Activated T-cell treated with anti-CD3 and anti-CD28 coated beads for 4 hours (primary cell): Measurements from ENCODE around the gene CTNNA1.
"Not testable (repeated sequence)": the region's sequence is repeated elsewhere in the genome, so short reads cannot be mapped to it uniquely, and the experiment has no call there.

Experiments
- DNase-seq: peaks from one replicate; pipeline ENCODE4 v3.0.0-alpha.2; 2020

Gene CTNNA1

DNA sequence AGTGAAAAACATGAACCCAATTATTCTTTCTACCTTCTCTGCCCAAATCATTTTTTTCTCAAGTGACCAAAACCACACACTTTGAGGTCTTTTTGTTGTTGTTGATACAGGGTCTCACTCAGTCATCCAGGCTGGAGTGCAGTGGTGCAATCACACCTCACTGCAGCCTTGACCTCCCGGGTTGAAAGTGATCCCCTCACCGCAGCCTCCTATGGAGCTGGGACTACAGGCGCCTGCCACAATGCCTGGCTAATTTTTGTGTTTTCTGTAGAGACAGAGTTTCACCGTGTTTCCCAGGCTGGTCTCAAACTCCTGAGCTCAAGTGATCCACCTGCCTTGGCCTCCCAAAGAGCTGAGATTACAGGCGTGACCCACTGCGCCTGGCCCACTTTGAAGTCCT, 8.4 kb downstream of the CTNNA1 start:
- not testable (repeated sequence) for DNase-seq

GRCh38 chr5:138762110-138762509, 8.9 kb downstream of the CTNNA1 start:
- DNase-seq: no peak

DNA sequence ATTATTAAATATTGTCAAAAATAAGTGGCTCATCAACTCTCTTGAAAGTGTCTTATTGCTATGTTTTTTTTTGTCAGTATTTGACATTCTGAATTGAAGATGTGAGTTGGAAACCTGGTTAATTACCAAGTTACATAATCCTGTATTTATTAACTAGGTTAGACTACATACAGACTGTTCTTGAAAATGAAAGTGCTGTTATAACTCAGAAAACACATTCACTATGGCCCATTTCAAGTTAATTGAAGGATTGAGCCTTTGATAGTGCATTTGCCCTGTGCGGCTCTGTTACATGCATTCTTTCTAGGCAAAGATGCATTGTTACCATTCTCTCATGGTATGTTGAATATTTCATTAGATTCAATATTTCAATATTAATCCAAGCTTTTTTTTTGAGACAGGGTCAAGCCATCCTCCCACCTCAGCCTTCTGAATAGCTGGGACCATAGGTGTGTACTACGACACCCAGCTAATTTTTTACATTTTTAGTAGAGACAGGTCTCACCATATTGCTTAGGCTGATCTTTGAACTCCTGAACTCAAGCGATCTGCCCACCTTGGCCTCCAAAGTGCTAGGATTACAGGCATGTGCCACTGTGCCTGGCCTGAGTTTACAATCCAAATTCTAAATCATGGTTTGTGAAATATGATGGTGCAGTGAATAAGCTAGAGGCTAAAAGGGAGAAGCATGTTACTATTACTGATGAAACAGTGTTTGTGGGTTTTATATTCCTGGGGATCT, 10.0 kb downstream of the CTNNA1 start:
- DNase-seq: no peak

- DNase-seq: no peak
Measured at GRCh38 chr5:138770291-138770690, 17.1 kb downstream of the CTNNA1 start.

GRCh38 chr5:138770977-138771376, 17.8 kb downstream of the CTNNA1 start:
- no peak for DNase-seq

- no peak for DNase-seq
Measured at GRCh38 chr5:138772986-138773594, 19.9 kb downstream of the CTNNA1 start.

DNA sequence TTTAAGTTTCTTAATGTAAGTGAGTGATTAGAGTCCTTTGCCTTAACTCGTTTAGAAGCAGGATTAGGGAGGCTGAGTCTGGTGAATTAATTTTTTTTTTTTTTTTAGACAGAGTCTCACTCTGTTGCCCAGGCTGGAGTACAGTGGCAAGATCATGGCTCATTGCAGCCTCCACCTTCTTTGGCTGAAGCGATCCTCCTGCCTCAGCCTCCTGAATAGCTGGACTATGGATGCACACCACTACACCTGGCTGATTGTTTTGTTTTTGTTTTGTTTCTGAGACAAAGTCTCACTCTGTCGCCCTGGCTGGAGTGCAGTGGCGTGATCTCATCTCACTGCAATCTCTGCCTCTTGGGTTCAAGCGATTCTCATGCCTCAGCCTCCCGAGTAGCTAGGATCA, 20.4 kb downstream of the CTNNA1 start:
- not testable (repeated sequence) for DNase-seq

GRCh38 chr5:138775034-138775433, 21.8 kb downstream of the CTNNA1 start:
- no peak for DNase-seq

DNA sequence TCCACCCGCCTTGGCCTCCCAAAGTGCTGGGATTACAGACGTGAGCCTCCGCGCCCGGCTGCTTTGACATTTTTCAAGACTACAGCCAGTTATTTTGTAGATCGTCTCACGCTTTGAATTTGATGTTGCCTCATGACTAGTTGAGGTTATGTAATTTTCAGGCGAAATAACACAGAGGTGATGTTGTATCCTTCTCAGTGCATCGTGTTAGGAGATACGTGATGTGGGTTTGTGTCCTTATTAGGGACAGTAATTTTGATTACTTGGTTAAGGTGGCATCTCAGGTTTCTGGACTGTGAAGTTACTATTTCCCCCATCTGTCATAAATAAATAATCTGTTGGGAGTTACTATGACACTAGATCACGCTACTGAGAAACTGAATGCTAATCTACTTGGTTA, 25.0 kb downstream of the CTNNA1 start:
- DNase-seq: no peak

GRCh38 chr5:138783976-138784375, 30.8 kb downstream of the CTNNA1 start:
- no peak for DNase-seq

DNA sequence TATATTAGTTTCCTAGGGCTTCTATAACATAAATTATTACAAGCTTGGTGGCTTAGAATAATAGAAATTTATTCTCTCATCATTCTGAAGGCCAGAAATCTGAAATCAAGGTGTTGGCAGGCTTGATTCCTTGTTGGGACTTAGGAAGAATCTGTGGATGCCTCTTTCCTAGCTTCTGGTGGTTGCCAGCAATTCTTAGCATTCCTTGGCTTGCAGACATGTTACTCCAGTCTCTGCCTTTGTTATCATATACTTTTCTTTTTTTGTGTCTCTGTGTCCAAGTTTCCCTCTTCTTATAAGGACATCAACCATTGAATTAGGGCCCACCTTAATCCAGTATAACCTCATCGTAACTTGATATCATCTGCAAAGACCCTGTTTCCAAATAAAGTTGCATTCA, 31.4 kb downstream of the CTNNA1 start:
- DNase-seq: no peak

GRCh38 chr5:138789771-138790242, 36.6 kb downstream of the CTNNA1 start:
- DNase-seq: no peak

DNA sequence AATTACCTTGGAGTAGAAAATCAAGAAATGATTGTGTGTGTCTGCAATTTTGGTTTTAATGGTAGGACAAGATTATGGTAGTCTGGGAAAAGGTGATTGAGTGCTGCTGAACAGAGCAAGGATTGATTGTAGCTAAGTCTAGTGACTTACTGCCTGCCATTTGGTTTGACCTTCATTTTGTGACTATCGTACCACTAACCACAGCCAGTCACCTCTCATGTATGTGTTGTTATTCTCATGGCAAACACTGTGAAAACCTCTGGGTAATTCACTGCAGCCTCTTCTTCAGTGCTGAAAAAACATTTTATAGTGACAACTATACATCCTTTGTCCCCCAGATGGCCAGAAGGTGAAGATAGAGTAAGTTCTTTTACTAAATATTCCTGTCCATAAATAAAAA, 37.5 kb downstream of the CTNNA1 start:
- no peak for DNase-seq

DNA sequence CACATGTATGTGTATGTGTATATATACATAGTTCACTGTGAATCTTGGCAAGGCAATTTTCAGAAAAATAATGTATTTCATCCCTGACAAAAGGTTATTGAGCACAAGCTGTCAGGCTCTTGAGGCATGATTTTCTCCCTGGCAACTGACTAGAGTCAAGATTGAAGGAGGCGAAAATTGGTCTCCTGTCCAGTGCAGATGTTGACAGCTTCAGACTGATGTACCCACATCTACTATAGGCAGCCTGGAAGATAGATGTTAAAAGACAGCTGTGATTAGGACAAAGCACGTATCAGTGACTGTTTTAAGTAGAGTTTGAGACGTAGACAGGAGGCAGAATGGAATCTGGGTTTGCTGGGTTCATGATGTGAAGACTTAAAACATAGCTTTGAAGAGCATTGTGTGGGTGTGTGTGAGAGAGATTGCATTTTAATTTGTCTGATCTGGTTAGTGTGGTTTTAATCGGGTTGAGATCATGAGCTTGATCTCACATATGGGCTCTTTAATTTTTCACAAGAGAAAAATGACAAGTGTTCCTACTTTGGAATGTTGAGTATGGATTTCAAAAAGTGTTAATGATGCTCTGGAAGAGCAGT, 39.1 kb downstream of the CTNNA1 start:
- DNase-seq: no peak

DNA sequence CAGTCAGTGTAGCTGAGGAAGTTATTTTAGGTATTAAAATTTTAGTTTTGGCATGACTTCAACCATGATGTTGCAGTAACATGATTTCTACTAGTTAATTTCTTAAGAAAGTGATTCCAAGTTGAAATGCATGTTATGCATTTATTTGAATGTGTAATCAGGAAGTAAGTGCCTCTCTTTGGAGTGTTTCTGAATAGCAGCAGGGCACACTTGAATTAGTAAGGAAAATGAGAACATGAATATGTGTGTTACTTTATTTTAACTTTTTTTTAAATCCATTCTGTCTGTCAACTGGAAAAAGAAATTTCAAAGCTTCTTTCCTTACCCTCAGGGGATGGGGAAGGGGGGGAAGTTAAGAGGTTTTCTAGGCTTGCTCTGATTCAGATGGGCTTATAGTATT, 40.4 kb downstream of the CTNNA1 start:
- no peak for DNase-seq

DNA sequence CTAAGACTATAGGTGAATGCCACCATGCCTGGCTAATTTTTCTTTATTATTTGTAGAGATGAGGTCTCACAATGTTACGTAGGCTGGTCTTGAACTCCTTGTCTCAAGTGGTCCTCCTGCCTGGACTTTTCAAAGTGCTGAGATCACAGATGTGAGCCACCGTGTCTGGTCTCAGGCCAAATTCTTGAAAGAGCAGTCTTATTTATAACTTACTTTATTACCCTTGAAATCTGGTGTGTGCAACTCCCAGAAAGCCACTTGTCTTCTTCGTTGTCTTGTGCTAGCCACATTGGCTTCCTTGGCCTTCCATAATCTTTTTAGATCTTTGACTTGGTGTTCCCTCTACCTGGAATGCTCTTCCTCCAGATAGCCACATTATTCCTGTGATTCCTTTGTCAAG, 50.1 kb downstream of the CTNNA1 start:
- DNase-seq: no peak

DNA sequence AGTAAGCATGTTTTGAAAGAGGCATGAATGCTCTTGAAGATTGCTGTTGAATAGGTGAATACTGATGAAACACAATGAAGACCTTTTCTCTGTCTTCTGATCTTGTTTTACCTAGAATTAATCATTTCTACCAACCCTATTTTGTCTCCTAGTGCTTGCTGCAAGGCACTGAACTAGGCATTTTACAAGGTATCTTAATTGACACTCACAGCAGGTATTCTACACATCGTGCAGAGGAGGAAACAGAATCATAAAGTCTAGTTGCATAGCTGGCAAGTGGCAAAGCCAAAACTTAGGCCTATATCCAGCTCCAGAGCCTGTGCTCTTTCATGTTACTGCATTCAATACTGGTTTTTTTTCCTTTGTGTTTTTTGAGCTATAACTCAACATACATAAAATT, 50.7 kb downstream of the CTNNA1 start:
- no peak for DNase-seq

GRCh38 chr5:138805096-138805495, 51.9 kb downstream of the CTNNA1 start:
- DNase-seq: no peak

- DNase-seq: no peak
Measured at GRCh38 chr5:138807182-138807581, 54.0 kb downstream of the CTNNA1 start.

- DNase-seq: no peak
Measured at GRCh38 chr5:138809391-138809790, 56.2 kb downstream of the CTNNA1 start.

DNA sequence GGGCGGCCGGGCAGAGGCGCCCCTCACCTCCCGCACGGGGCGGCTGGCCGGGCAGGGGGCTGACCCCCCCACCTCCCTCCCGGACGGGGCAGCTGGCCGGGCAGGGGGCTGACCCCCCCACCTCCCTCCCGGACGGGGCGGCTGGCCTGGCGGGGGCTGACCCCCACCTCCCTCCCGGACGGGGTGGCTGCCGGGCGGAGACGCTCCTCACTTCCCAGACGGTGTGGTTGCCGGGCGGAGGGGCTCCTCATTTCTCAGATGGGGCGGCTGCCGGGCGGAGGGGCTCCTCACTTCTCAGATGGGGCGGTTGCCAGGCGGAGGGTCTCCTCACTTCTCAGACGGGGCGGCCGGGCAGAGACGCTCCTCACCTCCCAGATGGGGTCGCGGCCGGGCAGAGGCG, 57.6 kb downstream of the CTNNA1 start:
- not testable (repeated sequence) for DNase-seq

DNA sequence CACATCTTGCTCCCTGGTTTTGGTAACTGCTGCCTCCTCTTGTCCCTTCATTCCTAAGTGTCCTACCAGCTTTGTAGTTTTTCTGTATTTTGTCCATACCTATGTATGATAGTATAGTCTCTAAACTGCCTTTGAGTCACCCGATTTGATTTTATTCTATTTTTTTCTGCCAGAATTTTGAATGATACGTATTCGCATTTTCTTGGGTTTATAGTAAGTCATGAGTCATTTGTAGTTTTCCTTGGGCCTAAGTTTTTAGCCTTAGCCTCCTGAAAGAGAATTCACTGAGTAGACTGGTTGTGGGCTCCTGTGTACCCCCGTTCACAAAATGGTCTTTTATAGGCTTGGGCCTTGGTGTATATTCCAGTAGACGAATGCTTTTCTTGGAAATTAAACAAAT, 62.3 kb downstream of the CTNNA1 start:
- no peak for DNase-seq

GRCh38 chr5:138817241-138817640, 64.0 kb downstream of the CTNNA1 start:
- DNase-seq: no peak

DNA sequence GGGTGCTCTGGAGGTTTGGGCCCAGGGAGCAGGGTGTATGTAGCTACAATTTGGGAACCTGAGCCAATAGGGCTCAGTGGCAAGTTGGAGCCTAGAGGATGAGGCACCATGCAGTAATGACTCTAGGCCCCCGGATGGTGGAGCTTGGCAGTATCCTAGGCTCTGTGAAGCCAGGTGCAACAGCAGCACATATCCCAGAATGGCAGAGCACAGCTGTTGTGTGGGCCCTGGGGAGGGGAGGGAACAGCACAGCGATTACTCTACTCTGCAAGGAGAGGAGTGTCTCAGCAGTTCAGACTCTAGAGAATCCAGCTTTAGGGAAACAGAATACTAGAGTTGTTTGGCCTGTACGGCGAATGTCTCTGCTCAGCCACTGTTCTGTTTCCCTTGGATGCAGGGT, 65.9 kb downstream of the CTNNA1 start:
- DNase-seq: no peak
